Glomerular visceral epithelial cell (primary cell): ENCODE data around the gene UGT2B10.

Source experiments
- DNase-seq: peaks from one replicate; pipeline ENCODE4 v3.0.0-alpha.2; 2016; ENCODE audit errors: extremely low spot score

The UGT2B10 gene

DNA sequence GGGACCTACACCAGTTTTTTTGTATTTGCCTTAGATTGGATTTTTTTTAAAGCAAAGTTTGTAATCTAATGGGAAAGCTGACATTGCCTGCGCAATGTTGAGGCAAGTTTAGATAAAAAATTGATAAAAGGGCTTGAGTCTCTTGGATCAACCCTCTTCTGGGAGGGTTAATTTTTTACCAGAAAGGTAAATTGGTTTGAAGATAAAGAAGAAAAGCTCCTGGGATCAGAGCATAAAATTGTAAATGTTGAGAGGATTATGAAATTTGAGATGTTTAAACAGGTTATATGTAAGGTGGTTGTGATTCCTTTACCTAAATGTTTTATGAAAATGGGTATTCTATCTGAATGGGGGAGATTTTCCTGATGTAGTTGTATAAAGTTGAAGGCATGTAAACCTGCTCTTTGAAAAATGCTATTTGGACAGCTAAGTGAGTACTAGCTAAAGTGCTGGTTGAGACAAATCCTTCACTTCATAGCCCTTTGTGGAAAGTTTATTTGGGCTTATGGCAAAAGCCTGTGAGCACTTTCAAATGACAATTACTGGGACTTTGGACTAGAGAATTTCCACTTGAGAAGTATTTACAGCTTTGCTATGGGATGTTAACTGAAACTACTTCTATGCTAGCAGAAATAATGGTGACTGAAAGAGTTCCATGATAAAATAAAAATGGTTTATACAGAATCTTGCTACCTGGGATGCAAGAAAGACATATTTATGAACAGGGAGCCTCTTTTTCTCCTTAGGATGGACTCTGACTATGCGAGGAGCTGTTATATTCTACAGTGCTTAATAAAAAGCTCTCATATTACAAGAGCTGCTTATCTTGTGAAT, 56.2 kb downstream of the UGT2B10 start:
- DNase-seq, result no peak

DNA sequence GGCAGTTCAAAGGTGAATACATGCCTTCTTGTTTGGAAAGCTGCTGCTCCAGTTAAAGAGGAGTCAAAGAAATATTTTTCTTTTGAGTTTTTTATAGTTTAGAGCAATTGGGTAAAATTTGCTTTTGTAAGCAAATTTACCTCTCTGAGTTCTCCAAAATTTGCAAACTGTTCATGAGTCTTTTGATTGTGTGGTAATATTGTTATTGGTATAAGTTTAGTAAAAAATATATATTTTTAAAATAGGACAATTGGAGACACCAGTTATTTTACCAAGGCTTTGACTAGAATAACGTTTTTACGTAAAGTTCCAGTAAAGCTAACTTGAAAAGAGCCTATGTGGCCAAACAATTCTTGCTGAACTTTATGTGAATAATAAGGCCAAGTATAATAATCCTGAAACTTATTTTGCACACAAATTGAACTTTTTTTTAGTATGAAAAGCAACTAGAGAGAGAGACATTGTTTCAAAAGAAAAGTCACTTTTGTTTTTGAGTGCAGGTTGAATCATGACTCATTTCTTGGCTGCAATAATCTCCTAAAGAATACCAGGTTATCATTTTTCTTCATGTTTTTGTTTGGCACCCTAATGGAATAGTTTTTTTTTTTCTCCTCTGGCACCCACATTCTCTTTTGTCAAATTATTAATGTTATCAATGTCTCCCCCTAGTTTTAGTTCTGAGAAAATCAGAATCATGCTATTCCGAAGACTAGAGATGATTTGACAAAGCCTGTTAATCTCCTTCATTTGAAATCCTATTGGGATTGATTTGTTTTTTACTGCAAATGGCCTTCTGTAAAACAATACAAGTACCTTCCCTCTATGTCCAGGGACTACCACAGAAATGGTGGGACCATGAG, 57.1 kb downstream of the UGT2B10 start:
- no peak for DNase-seq

DNA sequence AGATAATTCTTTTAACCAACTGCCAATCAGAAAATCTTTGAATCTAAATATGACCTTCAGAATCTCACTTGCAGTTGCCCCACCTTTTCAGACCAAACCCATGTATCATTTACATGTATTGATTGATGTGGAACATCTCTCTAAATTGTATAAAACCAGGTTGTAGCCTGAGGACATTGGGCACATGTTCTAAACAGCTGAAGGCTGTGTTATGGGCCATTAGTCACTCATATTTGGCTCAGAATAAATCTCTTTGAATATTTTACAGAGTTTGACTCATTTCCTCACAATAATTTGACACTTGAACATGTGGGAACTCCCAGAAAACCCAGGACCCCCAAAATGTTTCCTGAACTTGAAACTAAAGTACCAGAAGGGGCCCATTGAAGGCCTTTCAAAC, 58.7 kb downstream of the UGT2B10 start:
- DNase-seq, result no peak

- no peak for DNase-seq
Measured at GRCh38 chr4:68877555-68877954, 61.8 kb downstream of the UGT2B10 start.

- no peak for DNase-seq
Measured at GRCh38 chr4:68878048-68878447, 62.3 kb downstream of the UGT2B10 start.
